Fibroblast of villous mesenchyme (primary cell): Measurements from ENCODE around the gene GFPT1. TPM values are rescaled to one million over a fixed set of nuclear protein-coding genes. Genes with fewer than 3 reads are reported as not detected.

Source experiments
- DNase-seq: peaks from one replicate; pipeline ENCODE4 v3.0.0-alpha.2; 2010; ENCODE audit warnings: low read depth
- H3K4me3 ChIP-seq: 2 replicates; pipeline ENCODE4 v1.5.1; 2011; ENCODE audit warnings: low read depth, mild to moderate bottlenecking, low read length
- total RNA-seq: library from RNA; depleted of rRNA; stranded (reverse); fragments of >200 nt; gene quantifications from 2 replicates; pipeline ENCODE4 v1.2.3, GENCODE V29; 2012
- TF ChIP-seq, protein P1 (sequence below): IDR thresholded peaks from 2 replicates; pipeline ENCODE4 v1.5.1; 2012; ENCODE audit warnings: low read depth, mild to moderate bottlenecking, low read length; ENCODE audit not compliant: insufficient read depth

Gene GFPT1
- total RNA-seq, 1 donor: 75.1 TPM

GRCh38 chr2:69340101-69340775, 46.8 kb downstream of the GFPT1 start:
- TF ChIP-seq, protein P1, sequence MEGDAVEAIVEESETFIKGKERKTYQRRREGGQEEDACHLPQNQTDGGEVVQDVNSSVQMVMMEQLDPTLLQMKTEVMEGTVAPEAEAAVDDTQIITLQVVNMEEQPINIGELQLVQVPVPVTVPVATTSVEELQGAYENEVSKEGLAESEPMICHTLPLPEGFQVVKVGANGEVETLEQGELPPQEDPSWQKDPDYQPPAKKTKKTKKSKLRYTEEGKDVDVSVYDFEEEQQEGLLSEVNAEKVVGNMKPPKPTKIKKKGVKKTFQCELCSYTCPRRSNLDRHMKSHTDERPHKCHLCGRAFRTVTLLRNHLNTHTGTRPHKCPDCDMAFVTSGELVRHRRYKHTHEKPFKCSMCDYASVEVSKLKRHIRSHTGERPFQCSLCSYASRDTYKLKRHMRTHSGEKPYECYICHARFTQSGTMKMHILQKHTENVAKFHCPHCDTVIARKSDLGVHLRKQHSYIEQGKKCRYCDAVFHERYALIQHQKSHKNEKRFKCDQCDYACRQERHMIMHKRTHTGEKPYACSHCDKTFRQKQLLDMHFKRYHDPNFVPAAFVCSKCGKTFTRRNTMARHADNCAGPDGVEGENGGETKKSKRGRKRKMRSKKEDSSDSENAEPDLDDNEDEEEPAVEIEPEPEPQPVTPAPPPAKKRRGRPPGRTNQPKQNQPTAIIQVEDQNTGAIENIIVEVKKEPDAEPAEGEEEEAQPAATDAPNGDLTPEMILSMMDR: no peak
- no peak overlapping the region for H3K4me3 ChIP-seq
- peak; percentile 46 for DNase-seq

DNA sequence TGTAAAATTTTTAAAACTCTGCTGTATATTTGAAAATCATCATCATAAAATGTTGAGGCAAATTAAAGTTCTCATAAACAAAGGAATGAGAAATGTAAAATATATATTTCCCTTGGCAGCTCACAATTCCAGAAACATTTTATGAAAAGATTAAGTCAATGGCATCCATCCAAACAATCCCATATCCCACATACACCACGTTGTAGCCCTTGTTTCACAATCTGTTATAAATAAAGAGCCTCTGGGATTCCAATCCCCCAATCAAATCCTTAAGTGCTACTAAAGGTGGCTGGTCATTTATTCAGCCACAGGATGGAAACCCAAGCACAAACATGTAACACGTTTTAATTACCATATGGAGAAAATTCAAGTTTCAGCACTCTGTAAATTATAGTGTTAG, 51.7 kb downstream of the GFPT1 start:
- peak; percentile 53 for DNase-seq
- H3K4me3 ChIP-seq: no peak overlapping the region
- TF ChIP-seq, protein P1: no peak

DNA sequence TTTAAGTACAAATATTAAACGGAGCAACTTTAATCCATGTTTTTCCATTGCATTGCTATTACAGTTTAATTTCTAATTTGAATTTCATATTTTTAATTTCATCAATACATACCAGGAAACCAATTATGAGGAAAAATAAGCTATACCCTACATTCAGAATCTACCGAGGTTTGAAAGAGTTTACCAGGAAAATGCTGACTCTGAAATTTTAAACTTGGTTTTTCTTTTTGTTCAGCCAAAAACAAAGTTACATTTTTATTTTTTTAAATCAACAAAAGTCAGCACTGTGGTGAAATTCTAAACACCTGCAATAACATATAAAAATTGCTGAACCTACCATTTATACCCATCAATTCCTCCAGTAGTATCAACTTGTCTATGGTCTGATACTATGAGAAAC, 53.7 kb downstream of the GFPT1 start:
- TF ChIP-seq, protein P1: no peak
- no peak for DNase-seq

GRCh38 chr2:69330781-69331180, 56.2 kb downstream of the GFPT1 start:
- TF ChIP-seq, protein P1: no peak
- no peak overlapping the region for H3K4me3 ChIP-seq
- no peak for DNase-seq

More for the DNA sequence above, 53.7 kb downstream of the GFPT1 start:
- no peak overlapping the region for H3K4me3 ChIP-seq

- TF ChIP-seq, protein P1: no peak
- DNase-seq: no peak
These were observed 64.4 kb downstream of the GFPT1 start for GRCh38 chr2:69322631-69323030.

GRCh38 chr2:69316550-69316949, 70.5 kb downstream of the GFPT1 start:
- TF ChIP-seq, protein P1: no peak
- no peak for DNase-seq
- H3K4me3 ChIP-seq: no peak overlapping the region

More at GRCh38 chr2:69322631-69323030, 64.4 kb downstream of the GFPT1 start:
- H3K4me3 ChIP-seq: no peak overlapping the region
